Epidermal melanocyte (primary cell): Measurements from ENCODE around the gene ALDH18A1.
"Not testable (repeated sequence)": the region's sequence is repeated elsewhere in the genome, so short reads cannot be mapped to it uniquely, and the experiment has no call there.

Experiments used
- DNase-seq: peaks from one replicate; pipeline ENCODE4 v3.0.0; 2011; ENCODE audit warnings: low spot score; ENCODE audit not compliant: insufficient read length

ALDH18A1 gene

DNA sequence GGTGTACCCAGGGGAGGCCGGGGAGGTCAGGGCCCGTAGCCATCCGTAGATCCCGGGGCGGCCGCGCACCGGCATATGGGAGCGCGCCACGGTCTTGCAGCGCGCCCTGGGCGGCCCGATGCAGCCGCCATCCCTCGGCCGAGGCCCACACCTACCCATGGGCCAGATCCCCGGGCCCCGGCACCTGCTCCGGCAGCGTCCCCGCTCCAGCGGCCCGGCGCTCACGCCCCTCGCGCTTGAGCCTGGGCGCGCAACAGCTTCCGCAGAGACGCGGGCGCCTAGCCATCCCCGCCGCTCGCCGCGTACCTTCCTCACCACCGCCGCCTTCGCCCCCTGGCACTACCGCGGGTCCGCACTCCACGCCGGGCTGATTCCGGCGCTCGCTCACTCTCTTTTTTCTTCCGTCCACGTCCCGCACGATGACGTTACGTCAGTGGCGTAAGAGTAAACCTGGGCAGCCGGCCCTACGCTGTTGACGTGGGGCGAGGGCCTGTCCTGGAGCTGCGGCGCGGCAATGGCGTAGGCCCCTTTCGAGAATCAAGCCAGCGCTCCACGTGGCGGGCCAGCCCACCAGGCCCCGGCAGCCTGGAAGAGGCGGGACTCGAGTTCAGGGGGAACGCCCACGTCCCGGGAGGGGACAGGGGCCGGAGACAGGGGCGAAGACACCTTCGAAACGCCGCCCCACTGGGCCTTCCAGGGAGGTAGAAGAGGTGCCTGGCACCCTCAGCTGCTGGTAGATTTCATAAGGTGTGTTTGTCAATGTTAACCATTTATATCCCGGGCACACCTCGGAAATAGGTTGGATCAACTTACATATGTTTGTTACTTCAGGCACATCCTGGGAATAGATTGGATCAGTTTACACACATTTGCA lies at the start of gene ALDH18A1:
ALDH18A1 (minus strand) TSS at position 421 of the 874 bp plus-strand sequence. CDS start 3,334 bp downstream, outside the sequence.
- DNase-seq, result peak; percentile 85

DNA sequence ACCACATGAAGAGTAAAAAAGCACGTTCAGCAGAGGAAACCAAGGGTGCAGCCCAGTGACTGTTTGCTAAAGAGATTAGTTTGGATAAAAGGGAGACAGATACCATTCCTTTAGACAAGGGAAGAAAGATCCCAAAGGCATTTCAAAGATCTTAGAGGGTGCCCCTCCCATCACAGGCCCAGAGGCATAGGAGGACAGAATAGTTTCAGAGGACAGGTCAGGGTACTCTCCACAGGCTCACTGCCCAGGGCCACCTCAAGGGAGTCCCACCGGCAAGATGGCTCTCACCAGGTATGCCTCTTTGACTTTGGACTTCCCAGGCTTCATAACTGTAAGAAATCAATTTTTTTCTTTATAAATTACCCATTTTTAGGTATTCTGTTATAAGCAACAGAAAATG lies 41.9 kb upstream of the ALDH18A1 start:
- no peak for DNase-seq

DNA sequence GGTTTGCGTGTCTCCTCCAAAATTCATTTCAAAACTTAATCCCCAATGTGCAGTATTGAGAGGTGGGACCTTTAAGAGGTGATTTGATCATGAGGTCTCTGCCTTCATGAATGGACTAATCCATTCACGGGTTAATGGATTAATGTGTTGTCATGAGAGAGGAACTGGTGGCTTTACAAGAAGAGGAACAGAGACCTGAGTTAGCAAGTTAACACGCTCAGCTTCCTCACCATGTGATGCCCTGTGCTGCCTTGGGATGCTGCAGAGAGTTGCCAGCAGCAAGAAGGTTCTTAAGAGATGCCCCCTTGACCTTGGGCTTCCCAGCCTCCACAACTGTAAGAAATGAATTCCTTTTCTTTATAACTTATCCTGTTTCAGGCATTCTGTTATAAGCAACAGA lies 40.9 kb upstream of the ALDH18A1 start:
- no peak for DNase-seq

DNA sequence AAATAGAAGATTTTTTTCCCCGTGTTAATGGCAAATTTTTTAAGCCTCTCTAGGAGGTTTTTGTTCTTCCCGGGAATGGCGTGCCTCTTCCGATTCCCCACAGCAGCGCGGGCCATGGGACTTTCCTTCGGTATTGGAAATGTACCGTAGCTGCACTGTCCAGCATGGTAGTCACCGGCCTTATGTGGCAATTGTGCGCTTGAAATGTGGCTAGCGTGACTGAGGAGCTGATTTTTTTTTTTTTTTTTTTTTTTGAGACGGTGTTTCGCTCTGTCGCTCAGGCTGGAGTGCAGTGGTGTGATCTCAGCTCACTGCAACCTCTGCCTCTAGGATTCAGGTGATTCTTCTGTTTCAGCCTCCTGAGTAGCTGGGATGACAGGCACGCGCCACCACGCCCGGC lies 38.2 kb upstream of the ALDH18A1 start:
- no peak for DNase-seq

DNA sequence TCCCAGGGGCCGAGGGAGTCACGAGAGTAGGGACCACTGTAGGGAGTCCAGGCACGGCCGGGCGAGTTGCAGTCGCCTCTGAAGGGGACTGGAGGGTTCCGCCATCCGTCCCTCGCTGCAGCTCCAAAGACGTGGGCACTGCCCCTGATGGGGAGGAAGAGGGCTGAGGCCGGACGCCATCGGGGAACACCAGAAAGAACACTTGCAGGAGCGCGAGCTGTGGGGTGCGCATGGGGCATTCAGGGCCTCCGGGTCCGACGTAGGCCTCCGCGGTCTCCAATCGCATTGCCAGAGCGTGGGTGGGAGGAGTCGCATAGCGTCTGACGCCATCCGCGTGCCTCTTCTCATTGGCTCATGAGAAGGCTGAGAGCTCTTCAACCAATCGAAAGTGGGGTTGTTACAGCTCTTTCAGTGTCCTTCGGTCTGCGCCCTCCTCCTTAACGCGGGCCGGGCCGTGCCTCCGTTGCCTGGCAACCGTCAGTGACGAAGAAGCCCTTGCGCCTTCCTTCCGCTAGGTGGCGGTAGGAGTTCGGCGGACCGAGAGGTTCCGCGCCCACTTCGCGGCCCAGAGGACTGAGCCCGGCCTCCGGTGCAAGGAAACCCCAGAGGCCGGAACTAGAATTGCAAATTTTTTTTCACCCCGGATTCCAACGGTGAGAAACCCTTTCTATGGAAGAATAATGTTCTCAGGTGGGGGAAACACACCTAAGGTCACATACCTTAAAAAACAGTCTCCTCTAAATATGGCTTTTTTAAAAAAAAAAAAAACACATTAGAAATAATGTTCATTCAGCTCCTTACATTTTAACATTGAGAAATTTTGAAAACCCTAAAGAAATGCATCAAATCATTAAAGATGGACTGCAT lies 37.4 kb upstream of the ALDH18A1 start, which contains the start of gene TCTN3:
TCTN3 (minus strand) TSS at position 260 of the 867 bp plus-strand sequence; CDS start at position 232, 28 bp downstream.
- DNase-seq, result peak; percentile 95

DNA sequence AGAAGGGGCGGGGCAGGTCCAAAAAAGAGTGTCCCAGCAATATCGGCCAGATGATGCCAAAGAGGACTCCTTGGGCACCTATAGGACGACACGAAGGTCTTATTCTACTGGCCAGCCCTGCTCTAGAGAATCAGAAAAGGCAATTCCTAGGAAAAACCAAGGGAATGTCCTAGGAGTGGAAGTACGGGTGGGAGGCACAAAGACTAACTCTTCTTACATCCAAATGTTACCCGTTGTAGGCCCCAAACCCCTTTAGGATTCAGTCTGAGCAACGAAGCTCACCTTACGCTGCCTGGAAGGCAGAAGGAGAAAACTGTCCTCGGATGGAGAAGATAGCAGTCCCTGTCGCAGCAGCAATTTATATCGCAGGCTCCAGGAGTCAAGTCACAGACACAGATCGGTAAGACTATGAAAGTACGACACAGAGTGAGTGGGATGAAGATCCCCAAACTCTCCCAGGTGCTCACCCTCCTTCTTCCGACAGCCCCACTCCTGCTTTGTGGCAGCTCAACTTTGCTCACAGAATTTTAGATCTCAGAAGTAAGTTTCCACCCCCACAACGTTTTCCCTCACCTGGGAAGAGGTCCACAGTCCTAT lies 36.7 kb upstream of the ALDH18A1 start:
- no peak for DNase-seq

DNA sequence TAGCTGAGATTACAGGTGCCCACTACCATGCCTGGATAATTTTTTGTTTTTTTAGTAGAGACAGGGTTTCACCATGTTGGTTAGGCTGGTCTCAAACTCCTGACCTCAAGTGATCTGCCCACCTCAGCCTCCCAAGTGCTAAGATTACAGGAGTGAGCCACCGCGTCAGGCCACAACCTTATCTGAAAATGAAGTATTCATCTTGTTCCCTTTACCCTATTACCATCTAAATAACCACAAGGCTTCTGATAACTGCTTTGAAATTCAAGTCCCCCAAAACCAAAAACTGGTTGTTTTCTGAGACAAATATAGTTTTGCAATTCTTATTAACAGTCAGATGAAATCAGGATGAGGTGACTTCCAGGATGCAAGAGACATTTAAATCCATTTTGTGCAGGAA lies 34.8 kb upstream of the ALDH18A1 start:
- no peak for DNase-seq

DNA sequence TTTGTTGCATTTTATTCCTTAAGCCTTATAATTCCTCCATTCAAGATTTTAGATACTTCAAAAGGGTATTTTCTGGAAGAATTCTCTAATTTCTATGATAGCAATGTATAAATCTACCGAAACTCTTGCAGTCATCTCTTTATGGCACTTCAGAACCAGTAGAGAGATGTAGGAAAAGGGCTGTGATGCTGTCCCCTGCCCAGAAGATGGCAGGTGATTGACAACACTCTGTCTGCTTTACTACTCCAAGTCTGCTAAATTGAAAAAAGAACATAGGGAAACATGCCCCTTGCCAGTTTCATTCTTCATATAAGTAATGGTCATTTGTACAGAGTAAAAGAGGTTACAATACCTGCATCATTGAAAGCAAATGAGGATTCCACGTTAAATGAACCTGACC lies 32.1 kb upstream of the ALDH18A1 start:
- DNase-seq, result no peak

DNA sequence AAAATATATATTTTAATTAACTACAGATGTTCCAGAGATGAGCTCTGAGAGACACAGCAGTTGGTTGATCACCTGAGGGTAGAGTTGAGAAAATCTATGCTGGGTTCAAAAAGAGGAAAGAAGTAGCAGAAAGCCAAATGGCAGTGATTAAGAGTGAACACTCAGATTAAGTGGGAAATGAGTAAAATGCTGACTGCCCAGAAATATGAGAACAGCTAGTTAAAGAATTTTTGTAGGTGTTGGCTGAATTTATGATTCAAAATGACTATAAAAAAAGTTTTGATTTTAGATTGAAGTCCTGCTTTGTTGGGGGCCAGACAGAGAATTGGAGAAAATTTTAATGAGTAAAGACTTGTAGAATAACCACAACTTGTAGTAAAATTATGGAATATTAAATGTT lies 27.5 kb upstream of the ALDH18A1 start:
- DNase-seq, result no peak

DNA sequence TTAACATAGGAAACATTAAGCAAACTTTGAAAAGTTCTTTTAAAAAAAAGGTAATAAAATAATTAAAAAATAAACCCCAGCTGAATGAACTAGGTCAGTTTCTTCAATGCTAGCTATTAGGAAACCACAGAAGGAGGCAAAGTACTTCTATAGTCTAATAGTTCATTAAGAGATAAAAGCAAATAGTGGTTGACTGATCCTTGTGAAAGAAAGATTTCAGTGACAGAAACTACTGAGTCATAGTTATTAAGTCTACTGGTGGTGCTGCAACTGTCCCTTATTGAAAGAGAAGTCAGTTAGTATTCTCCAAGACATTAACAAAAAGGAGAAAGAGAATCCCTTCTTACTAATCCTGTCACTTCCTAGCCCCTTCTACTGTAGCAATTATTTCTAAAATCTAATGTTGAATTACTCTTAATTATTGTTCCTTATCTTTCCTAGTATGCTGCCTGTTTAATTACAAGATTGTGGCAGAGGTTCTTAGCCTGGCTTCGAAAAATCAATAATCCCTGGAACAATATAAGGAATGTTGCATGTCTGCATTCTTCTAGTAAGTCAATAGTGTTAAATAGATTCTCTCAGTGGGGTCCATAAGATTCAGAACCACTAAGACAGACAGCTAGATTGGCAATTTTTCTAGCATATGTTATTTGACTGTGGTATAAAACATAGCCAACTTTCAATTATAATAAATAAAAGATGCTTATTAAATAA lies 19.0 kb upstream of the ALDH18A1 start:
- DNase-seq, result no peak

DNA sequence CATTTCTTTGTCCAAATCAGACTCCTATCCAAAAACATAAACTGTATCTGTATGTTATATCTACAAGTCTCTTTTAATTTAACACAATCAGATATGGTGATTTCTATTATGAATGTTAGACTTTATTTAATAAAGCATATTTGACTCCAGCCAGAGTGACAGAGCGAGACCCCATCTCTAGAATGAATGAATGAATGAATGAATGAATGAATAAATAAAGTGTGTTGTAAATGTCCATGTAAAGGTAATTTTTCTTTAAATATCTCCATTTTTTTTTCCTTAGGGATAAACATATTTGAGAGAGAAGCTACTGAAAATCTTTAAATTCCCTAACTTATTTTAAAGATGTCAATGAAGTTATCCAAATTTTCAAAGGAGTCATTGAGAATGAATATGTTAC lies 18.1 kb upstream of the ALDH18A1 start:
- no peak for DNase-seq

DNA sequence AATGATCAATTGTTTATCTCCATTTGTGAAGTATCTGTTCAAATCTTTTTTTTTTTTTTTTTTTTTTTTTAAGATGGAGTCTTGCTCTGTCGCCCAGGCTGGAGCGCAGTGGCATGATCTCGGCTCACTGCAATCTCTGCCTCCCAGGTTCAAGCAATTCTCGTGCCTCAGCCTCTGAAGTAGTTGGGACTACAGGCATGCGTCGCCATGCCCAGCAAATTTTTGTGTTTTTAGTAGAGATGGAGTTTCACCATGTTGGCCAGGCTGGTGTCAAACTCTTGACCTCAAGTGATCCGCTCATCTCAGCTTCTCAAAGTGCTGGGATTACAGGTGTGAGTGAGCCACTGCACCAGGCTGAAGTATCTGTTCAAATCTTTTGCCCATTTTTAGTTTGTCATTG lies 16.1 kb upstream of the ALDH18A1 start:
- not testable (repeated sequence) for DNase-seq

DNA sequence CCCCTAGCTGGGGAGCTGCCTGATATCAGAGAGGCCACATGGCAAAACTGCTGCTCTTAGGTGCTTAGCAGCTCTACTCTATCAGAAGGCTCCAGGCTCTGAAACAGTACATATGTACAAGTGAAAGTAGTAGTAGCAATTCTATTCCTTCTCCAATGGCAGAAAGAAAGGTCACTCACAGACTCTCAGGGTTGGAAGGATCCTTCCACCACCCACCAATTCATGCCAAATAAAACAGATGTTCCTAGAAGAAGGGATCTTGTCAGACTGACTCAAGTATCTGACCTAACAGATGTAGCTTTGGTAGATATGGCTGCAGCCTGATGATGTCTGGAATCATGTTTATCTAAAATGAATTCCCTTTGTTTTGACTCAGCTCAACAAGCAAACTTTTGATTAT lies 8.0 kb upstream of the ALDH18A1 start:
- no peak for DNase-seq

DNA sequence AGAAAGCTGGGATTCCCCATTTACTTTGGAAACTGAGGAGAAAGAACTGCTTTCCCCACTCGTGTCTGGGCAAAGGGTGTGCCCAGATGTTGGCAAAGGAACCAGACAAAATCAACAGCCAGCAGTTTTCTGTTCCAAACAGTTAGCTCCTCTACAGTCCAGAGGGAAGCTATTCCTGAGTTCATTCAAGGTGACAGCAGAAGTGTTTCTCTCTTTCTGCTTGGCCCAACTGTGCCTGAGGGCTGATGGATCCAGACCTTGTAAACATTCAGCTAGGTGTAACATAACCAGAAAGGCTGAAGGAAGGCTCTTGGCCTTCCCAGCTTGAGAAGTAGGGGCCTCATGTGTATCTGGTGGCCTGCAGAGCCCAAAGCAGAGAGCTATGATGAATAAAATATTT lies 7.0 kb upstream of the ALDH18A1 start:
- no peak for DNase-seq

DNA sequence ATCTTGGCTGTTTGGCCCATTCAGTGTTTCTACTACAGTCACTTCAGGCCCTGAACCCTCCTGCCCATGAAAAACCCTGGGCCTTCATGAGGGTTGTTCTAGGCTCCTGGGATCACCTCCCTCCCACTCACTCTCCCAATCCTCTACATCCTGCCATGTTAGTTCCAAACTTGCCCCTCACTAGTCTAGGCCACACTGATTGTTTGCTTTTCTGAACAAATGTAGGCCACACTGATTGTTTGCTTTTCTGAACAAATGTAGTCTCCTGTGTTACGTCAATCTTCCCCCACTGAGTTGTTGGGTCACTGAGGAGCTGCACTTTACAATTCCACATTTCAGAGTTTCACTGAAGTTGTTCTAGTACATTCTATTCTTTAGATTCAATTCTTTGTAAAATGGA lies 5.3 kb upstream of the ALDH18A1 start:
- DNase-seq, result no peak

DNA sequence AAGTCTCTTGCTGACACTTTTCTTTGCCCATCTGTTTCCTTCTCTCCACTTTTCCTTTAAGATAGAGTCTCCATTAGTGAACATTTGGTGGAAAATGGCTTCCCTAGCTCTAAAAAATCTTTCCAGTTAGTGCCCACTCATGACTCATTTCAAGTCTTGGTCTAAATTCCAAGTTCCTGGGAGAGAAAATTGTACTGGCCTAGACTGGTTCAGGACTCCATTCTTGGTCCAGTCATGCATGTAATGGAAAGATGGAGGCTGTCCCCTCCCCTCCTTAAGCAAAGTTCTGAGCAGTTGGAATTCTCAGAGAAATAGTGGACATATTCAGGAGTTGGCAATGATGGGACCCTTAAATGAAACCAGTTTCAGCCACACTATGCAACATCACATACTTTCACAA lies 3.8 kb upstream of the ALDH18A1 start:
- DNase-seq, result no peak

DNA sequence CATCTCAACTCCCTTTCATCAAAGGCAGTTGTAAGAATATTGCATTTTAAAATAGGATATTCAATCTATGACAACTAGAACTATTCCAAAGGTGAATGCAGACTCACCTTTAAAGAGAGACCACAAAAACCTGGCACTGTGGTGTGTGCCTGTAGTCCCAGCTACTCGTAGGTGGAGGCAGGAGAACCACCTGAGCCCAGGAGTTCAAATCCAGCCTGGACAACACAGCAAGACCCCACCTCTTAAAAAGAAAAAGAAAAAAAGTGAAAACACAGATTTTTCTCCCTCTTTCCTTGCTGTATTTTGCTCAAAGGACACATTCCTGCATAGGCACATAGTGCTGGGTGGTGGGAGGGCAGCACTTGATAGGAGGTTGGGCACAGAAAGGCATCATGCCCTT lies 739 bp upstream of the ALDH18A1 start:
- DNase-seq, result no peak

DNA sequence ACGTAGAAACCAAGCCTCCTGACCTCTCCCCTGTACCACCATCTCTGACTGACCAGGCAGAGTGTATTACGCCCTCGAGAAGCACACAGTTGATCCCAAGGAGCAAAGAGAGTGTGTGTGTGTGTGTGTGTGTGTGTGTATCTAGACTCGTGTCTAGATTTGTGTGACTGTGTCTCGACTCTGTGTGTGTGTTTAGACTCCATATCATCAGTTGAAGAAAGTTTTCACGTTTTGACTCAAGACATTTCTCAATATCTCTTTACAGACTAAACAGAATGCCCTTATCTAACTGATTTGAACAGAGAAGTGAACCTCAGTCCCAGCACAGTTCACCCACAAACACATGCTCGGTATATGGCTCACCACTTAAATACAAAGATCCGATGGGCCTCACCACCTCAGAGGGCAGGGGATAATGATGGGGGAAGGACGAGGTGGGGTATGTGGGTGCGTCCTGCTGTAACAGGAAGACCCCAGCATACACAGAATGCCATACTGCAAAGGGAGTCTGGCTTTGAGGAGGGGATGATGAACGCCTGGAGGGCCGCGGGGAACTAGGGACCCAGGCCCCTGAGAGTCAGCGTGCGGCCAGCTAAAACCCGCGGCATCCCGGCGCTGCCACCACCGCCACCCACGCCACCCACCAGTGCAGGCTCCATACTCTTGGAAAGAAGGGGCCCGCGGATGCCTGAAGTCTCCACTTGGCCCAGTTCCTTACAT lies 780 bp downstream of the ALDH18A1 start:
- no peak for DNase-seq

DNA sequence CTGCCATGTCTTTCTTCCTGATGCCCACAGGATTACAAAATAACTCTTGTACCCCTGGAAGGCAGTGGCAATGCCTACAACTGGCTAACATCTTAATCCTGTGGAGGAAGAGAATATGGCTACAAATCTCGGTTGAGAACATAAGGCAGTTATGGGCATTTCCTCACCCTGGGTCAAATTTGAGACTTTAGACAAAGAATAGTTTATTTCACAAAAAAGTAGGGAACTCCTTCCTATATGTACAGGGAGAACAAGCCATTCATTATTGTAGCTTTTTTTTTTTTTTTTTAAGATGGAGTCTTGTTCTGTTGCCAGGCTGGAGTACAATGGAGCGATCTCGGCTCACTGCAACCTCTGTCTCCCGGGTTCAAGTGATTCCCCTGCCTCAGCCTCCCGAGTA lies 2.6 kb downstream of the ALDH18A1 start:
- DNase-seq, result peak; percentile 34

DNA sequence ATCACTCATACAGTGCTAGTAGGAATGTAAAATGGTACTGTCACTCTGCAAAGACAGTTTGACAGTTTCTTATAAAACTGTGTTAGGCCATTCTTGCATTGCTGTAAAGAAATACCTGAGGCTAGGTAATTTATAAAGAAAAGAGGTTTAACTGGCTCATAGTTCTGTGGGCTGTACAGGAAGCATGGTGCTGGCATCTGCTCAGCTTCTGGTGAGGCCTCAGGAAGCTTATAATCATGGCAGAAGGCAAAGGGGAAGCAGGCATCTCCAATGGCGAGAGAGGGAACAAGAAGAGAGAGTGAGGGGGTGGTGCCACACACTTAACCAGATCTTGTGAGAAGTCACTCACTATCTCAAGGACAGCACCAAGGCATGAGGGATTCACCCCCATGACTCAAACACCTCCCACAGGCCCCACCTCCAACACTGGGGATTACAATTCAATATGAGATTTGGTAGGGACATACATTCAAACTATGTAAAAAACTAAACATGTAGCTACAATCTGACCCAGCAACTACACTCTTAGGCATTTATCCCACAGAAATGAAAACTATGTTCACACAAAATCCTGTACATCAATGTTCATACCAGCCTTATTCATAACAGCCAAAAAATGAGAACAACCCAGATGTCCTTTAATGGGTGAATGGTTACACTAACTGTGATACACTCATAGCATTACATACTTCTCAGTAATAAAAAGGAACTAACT lies 5.0 kb downstream of the ALDH18A1 start:
- no peak for DNase-seq
